ENCODE results near the gene SEZ6L.

SEZ6L gene

GRCh38 chr22:26185190-26185589 lies 15.9 kb downstream of the SEZ6L start:
- DNase-seq = no peak

- DNase-seq = no peak
Observed at GRCh38 chr22:26188341-26188740, 19.1 kb downstream of the SEZ6L start.

GRCh38 chr22:26194313-26194712 lies 25.1 kb downstream of the SEZ6L start:
- DNase-seq = no peak

GRCh38 chr22:26194877-26195276 lies 25.6 kb downstream of the SEZ6L start:
- no peak for DNase-seq

- DNase-seq = no peak
Observed at GRCh38 chr22:26196657-26197056, 27.4 kb downstream of the SEZ6L start.

- no peak for DNase-seq
Observed at GRCh38 chr22:26197425-26197824, 28.2 kb downstream of the SEZ6L start.

- no peak for DNase-seq
Observed at GRCh38 chr22:26199665-26200064, 30.4 kb downstream of the SEZ6L start.

GRCh38 chr22:26202280-26202924 lies 33.1 kb downstream of the SEZ6L start:
- no peak for DNase-seq

- no peak for DNase-seq
Observed at GRCh38 chr22:26205494-26205893, 36.2 kb downstream of the SEZ6L start.

- no peak for DNase-seq
Observed at GRCh38 chr22:26210334-26210733, 41.1 kb downstream of the SEZ6L start.

GRCh38 chr22:26213826-26214225 lies 44.6 kb downstream of the SEZ6L start:
- DNase-seq = no peak

GRCh38 chr22:26214466-26214865 lies 45.2 kb downstream of the SEZ6L start:
- DNase-seq = no peak

GRCh38 chr22:26215736-26216135 lies 46.5 kb downstream of the SEZ6L start:
- DNase-seq = no peak

- no peak for DNase-seq
Observed at GRCh38 chr22:26225207-26225606, 55.9 kb downstream of the SEZ6L start.

- DNase-seq = no peak
Observed at GRCh38 chr22:26226538-26227297, 57.5 kb downstream of the SEZ6L start.

GRCh38 chr22:26229910-26230309 lies 60.6 kb downstream of the SEZ6L start:
- DNase-seq = no peak

- no peak for DNase-seq
Observed at GRCh38 chr22:26234296-26234695, 65.0 kb downstream of the SEZ6L start.

- no peak for DNase-seq
Observed at GRCh38 chr22:26235792-26236487, 66.7 kb downstream of the SEZ6L start.

- no peak for DNase-seq
Observed at GRCh38 chr22:26236991-26237390, 67.7 kb downstream of the SEZ6L start.

- DNase-seq = no peak
Observed at GRCh38 chr22:26238596-26238995, 69.3 kb downstream of the SEZ6L start.

GRCh38 chr22:26239581-26239980 lies 70.3 kb downstream of the SEZ6L start:
- no peak for DNase-seq

GRCh38 chr22:26241361-26241760 lies 72.1 kb downstream of the SEZ6L start:
- DNase-seq = no peak

GRCh38 chr22:26245001-26245400 lies 75.7 kb downstream of the SEZ6L start:
- DNase-seq = no peak

GRCh38 chr22:26246552-26246951 lies 77.3 kb downstream of the SEZ6L start:
- no peak for DNase-seq

Data from amniotic stem cell (primary cell).